Mucosa of descending colon (tissue), 3 donors: ENCODE measurements around the gene TDRD9. TPM values are rescaled to one million over a fixed set of nuclear protein-coding genes. Genes with fewer than 3 reads are reported as not detected.
A peak's percentile ranks its signal among the peaks of the same experiment; 100 is the strongest.

Experiments used
- ATAC-seq: fragments of 200-7000 bp; cut with Tn5 transposase; one replicate; pipeline ENCODE4 v1.9.1; 2020; ENCODE audit warnings: mild to moderate bottlenecking, moderate library complexity
- DNase-seq, 3 donors: peaks; one replicate each; pipeline ENCODE4 v3.0.0-alpha.2; 2020
- H3K36me3 ChIP-seq: fragments of 200-600 bp; one replicate; pipeline ENCODE4 v1.8.0; 2021; ENCODE audit warnings: low read depth, mild to moderate bottlenecking
- H3K4me1 ChIP-seq: fragments of 200-600 bp; one replicate; pipeline ENCODE4 v1.8.0; 2021; ENCODE audit warnings: low read depth, mild to moderate bottlenecking
- H3K4me3 ChIP-seq: fragments of 200-600 bp; one replicate; pipeline ENCODE4 v1.8.0; 2021; ENCODE audit warnings: mild to moderate bottlenecking
- H3K9me3 ChIP-seq: fragments of 200-600 bp; one replicate; pipeline ENCODE4 v1.8.0; 2021; ENCODE audit warnings: mild to moderate bottlenecking
- intact Hi-C, 2 donors: fragments of 100-400 bp; cut with DNase I in 1 of 2; cut with micrococcal nuclease in 1 of 2; formaldehyde crosslinking; loops; one replicate each; pipeline versions ENCODE4 v1.11.0 to v1.11.1; 2022; cut with DNase I, micrococcal nuclease
- total RNA-seq, 3 donors: library from RNA; stranded (reverse); fragmentation: NEBNext Ultra II Directional in 2 of 3; extraction: Animal tissue kit (Norgen Biotek cat#: 25700) in 2 of 3; gene quantifications; one replicate each; pipeline versions ENCODE4 v1.2.1 to v1.2.4, GENCODE V29; 2021 to 2023
- TF ChIP-seq, protein P1 (sequence below): fragments of 200-600 bp; IDR thresholded peaks from one replicate; pipeline ENCODE4 v1.8.0; 2022; ENCODE audit warnings: antibody characterized with exemption, mild to moderate bottlenecking
- donor health status: DM: no; HTN: no; CAD: no; lungs with moderate emphysema.
- donor health status: DM: no; HTN: no; CAD: no.
- donor health status: DM: no; HTN: yes; CAD: no.

Gene TDRD9
- total RNA-seq, 3 donors from 2014 or later = 0.39 to 0.98 (median 0.63) TPM

DNA sequence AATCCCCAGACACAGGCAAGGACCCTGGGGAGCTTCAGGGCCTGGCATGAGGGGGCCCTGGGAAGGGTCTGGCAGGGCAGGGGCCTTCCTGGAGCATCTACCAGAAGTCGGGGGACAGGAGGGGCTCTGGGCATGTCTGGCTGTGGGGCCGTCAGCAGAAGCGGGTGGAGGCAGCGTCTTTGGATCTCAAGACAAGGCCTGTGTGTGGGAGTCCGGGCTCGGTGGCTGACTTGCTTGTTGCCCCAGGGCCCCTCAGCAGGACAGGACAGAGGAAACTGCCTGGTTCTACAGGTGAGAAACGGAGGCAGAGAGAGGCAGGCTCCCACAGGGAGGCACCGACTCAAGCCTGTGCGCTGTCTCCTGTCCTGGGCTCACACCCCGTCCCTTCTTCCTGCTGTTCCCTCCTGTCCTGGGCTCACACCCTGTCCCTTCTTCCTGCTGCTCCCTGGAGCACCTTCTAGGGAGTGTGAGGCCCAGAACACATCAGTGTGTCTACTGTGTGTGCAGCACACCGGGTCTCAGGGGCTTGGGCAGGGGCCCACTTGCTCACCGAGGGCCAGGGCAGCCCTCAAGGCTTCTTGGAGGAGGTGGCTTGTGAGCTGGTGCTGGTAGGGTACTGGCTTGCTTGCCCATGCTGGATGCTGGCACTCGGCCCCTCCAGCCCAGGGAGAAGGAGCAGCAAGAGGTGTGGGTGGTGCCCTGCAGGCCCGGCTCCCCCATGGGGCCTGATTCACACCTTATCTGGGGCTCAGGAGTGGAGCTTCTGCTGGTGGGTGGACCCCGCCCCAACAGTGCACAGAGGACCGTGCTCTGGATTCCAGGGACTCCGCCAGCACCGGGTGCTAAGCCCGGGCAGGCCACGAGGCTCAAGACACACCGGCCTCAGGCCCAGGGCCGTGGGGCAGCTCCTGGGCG is 172.2 kb downstream of the TDRD9 start:
- intact Hi-C loops = no loop called here
- H3K4me3 ChIP-seq = no peak overlapping the region
- no peaks in the 10 kb centered on the region for H3K36me3 ChIP-seq
- no peaks in the 10 kb centered on the region for H3K9me3 ChIP-seq
- H3K4me1 ChIP-seq = peaks cover 26% of the 10 kb centered on the region
- peak; percentile 82 for ATAC-seq
- peak; percentile 52 to 61 (median 56) for DNase-seq
- TF ChIP-seq, protein P1, sequence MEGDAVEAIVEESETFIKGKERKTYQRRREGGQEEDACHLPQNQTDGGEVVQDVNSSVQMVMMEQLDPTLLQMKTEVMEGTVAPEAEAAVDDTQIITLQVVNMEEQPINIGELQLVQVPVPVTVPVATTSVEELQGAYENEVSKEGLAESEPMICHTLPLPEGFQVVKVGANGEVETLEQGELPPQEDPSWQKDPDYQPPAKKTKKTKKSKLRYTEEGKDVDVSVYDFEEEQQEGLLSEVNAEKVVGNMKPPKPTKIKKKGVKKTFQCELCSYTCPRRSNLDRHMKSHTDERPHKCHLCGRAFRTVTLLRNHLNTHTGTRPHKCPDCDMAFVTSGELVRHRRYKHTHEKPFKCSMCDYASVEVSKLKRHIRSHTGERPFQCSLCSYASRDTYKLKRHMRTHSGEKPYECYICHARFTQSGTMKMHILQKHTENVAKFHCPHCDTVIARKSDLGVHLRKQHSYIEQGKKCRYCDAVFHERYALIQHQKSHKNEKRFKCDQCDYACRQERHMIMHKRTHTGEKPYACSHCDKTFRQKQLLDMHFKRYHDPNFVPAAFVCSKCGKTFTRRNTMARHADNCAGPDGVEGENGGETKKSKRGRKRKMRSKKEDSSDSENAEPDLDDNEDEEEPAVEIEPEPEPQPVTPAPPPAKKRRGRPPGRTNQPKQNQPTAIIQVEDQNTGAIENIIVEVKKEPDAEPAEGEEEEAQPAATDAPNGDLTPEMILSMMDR = no peak

GRCh38 chr14:104101086-104101621 is 172.9 kb downstream of the TDRD9 start:
- Histone ChIP-seq H3K4me1 (peaks cover 34% of the 10 kb centered on the region), H3K4me3 (no peak overlapping the region), H3K9me3 (no peaks in the 10 kb centered on the region), H3K36me3 (no peaks in the 10 kb centered on the region)
- peak; percentile 59 to 76 (median 71) for DNase-seq
- intact Hi-C loops = no loop called here
- TF ChIP-seq, protein P1 = no peak
- ATAC-seq = peak; percentile 62

DNA sequence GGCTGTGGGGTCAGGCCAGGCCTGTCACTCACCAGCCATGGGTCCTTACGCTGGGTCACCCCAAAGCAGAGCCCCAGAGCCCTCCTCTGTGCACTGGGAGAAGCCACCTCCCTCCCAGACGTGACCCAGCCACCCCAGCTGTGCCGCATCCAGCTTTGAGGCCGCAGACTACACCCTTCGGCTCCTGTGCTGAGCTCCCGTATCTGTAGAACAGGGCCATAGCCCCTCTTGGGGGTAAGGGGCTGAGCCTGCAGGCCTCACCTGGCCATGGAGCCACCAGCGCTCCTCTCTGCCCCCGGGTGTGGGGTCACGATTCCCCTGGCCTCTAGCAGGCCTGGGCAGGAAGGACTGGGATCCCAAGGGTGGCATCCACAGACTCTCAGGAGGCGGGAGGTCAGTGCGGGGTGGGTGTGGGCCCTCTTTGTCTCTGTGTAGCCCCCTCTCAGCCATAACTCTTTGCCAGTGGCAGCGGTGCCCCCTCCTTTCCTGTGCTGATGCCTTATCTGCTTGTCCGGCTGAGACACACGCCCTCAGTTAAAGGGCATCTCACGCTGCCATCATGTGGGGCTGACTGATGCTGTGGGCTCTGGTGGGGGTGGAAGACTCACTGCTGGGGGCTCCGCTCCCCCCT is 173.5 kb downstream of the TDRD9 start:
- Histone ChIP-seq H3K9me3 (no peaks in the 10 kb centered on the region), H3K36me3 (no peaks in the 10 kb centered on the region), H3K4me3 (no peak overlapping the region), H3K4me1 (peaks cover 39% of the 10 kb centered on the region)
- ATAC-seq = no peak
- peak in 1 of 3 donors; percentile 38 for DNase-seq
- TF ChIP-seq, protein P1 = no peak
- intact Hi-C loops = no loop called here

Other genes starting within 250 kb of the TDRD9 start
- gene XRCC3, start 213.0 kb upstream of the TDRD9 start, total RNA-seq = 10 to 100 TPM in 2 of 3 donors, 1 to 10 TPM in 1; 7.7 to 17.8 (median 11.0) TPM
- 10 to 100 TPM; 49.9 to 67.1 (median 60.9) TPM for gene ZFYVE21, start 212.6 kb upstream of the TDRD9 start, total RNA-seq
- gene PPP1R13B, start 80.9 kb upstream of the TDRD9 start, total RNA-seq = 10 to 100 TPM; 49.6 to 65.5 (median 52.1) TPM
- gene RD3L, start 14.1 kb downstream of the TDRD9 start, total RNA-seq = not detected
- 10 to 100 TPM in 2 of 3 donors, 1 to 10 TPM in 1; 2.1 to 15.0 (median 14.2) TPM for gene ASPG, start 157.2 kb downstream of the TDRD9 start, total RNA-seq
- 1 to 10 TPM; 3.8 to 7.7 (median 6.5) TPM for gene KIF26A, start 210.1 kb downstream of the TDRD9 start, total RNA-seq